HEK293T (cell line): ENCODE results near the gene WNT9B.

Source experiments
- BHLHE40 ChIP-seq: fragments of 450-650 bp; IDR thresholded peaks from 2 replicates; pipeline ENCODE4 v1.6.1; 2016; ENCODE audit warnings: mild to moderate bottlenecking, moderate library complexity, borderline replicate concordance
- LEF1 ChIP-seq: fragments of 450-650 bp; IDR thresholded peaks from 2 replicates; pipeline ENCODE4 v1.6.1; 2017; ENCODE audit warnings: mild to moderate bottlenecking, borderline replicate concordance
- SP1 ChIP-seq: fragments of 450-650 bp; IDR thresholded peaks from 2 replicates; pipeline ENCODE4 v1.6.1; 2017
- ZNF384 ChIP-seq: fragments of 450-650 bp; IDR thresholded peaks from 2 replicates; pipeline ENCODE4 v1.6.1; 2016

DNA sequence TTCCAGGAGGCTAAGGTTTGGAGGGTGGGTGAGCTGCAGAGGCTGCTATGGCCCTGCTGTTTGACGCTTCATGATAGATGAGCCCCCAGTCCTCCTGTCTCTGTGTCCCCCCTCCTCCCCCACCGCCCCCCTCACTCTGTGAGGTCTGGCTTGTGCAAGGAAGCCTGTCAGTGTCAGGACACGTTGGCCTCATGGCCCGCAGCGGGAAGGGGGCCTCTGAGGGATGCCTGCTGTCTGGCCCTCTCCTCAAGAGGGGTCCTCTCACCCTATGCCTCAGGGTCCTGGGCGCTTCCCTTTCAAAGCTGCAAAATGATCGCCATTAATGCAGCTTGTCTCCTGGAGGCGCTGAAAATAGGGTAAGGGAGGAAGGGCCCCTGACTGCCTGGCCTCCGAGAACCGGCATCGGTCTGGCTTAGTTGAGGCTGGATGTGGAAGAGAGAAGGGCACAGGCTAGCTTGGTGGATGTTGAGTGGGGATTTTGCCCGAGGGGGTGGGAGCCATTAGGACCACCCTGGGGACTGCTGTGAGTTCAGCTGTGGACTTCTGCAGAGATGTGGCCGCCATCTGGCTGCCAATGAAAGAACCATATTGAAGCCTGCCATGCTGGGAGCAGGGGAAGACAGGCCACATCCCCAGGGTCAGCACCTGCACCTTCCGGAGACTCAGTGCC, 56.8 kb downstream of the WNT9B start:
- TF ChIP-seq ZNF384 (no peak), LEF1 (no peak), SP1 (no peak), BHLHE40 (no peak)
